RWPE1 (cell line): Measurements from ENCODE around the gene JSRP1.

Experiments
- CTCF ChIA-PET: fragments of 350-600 bp; sonication (Branson Sonifier 250); formaldehyde crosslinking; extraction: SDS; loops from one replicate; lab custom pipeline; 2021; lab: Yijun Ruan, JAX
- POLR2A ChIA-PET: fragments of 400-600 bp; formaldehyde crosslinking; extraction: SDS; loops from one replicate; lab custom pipeline; 2020; ENCODE audit warnings: antibody characterized with exemption; ENCODE audit not compliant: low non-redundant PET; lab: Yijun Ruan, JAX
- DNase-seq: peaks from one replicate; pipeline ENCODE4 v3.0.0; 2012; ENCODE audit warnings: low spot score
- H3K27ac ChIP-seq: fragments of 450-650 bp; 2 replicates; pipeline ENCODE4 v1.5.1; 2017
- TF ChIP-seq, protein P1 (sequence below): fragments of 450-650 bp; conservative IDR thresholded peaks from 2 replicates; pipeline ENCODE4 v1.5.1; 2017; ENCODE audit warnings: low read depth, mild to moderate bottlenecking

JSRP1 gene

DNA sequence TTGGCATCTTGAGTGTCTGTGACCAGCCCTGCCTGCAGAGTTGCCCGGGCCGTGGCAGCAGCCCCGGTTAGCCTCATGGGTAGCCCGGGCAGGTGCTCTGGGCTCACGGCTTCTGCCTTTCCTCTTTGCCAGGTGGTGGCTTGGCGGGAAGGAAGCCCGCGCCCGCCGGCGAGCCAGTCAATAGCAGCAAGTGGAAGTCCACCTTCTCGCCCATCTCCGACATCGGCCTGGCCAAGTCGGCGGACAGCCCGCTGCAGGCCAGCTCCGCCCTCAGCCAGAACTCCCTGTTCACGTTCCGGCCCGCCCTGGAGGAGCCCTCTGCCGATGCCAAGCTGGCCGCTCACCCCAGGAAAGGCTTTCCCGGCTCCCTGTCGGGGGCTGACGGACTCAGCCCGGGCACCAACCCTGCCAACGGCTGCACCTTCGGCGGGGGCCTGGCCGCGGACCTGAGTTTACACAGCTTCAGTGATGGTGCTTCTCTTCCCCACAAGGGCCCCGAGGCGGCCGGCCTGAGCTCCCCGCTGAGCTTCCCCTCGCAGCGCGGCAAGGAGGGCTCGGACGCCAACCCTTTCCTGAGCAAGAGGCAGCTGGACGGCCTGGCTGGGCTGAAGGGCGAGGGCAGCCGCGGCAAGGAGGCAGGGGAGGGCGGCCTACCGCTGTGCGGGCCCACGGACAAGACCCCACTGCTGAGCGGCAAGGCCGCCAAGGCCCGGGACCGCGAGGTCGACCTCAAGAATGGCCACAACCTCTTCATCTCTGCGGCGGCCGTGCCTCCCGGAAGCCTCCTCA lies 30.0 kb downstream of the JSRP1 start:
- ChIA-PET CTCF (interaction anchor here (0.6 to 0.9 kb wide), 2 partner anchors 10 to 28 kb away, joined by 5 to 8 read pairs; partner anchors contain the start of genes PLEKHJ1 and SF3A2), POLR2A (no interaction called here)
- peak overlapping the region; percentile 64 for H3K27ac ChIP-seq
- DNase-seq: no peak
- TF ChIP-seq, protein P1, sequence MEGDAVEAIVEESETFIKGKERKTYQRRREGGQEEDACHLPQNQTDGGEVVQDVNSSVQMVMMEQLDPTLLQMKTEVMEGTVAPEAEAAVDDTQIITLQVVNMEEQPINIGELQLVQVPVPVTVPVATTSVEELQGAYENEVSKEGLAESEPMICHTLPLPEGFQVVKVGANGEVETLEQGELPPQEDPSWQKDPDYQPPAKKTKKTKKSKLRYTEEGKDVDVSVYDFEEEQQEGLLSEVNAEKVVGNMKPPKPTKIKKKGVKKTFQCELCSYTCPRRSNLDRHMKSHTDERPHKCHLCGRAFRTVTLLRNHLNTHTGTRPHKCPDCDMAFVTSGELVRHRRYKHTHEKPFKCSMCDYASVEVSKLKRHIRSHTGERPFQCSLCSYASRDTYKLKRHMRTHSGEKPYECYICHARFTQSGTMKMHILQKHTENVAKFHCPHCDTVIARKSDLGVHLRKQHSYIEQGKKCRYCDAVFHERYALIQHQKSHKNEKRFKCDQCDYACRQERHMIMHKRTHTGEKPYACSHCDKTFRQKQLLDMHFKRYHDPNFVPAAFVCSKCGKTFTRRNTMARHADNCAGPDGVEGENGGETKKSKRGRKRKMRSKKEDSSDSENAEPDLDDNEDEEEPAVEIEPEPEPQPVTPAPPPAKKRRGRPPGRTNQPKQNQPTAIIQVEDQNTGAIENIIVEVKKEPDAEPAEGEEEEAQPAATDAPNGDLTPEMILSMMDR: no peak

DNA sequence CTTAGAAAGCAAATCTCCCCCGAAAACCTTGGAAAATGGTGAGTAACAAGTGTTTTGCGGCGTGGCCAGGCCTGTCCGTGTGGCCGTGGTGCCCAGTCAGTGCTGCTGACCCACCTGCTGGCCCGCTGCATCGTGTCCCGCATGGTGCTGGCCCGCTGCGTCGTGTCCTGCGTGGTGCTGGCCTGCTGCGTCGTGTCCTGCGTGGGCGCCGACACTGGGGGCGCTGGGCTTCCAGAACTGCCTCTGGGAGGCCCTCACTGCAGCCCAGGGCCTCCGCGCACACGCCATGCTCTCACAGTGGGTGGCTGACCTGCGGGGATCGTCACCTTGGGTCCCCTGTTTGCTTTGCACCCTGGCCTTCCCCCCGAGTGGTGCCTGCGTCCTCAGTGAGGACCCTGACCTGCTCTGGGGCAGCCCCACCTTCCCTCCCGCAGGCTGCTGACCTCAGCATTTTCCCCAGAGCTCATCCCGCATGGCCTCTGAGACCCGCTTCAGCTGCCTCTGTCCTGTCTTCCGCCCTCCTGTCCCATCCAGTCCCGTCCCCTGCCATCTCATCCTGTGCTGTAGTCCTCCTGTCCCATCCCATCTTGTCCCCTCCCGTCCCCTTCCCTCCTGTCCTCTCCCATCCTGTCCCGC lies 30.7 kb downstream of the JSRP1 start:
- ChIA-PET CTCF (interaction anchor here (1.0 kb wide), 1 partner anchor 69 kb away, joined by 4 read pairs; no protein-coding TSS in a partner anchor), POLR2A (no interaction called here)
- no peak for DNase-seq
- TF ChIP-seq, protein P1: no peak
- H3K27ac ChIP-seq: peak overlapping the region; percentile 64

DNA sequence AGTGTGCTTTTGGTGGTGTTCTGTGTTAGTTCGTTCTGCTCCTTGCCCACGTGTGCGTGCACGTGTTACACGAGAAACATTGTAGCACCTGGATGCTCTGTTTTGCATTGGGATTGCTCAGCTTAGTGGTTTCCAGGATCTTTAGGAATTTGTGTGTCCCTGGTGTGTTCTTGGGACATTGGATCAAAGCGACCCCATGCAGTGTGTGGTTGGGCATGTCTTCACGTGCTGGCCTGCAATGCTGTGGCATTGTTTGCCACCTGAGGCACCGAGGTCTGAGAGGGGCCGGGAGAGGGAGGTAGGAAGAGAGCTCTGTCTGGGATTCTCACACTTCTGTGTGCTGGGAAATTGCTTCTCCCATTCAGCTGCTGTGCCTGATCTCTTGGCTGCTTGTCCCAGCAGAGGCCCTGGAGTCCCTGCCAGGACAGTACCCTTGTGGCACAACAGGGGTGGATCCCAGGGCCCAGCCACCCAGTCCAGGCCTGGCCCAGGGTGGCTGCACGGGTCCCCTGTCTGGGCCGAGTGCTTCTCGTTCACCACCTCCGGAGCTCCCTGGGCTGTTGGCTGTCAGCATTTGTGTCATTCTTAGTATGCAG lies 31.4 kb downstream of the JSRP1 start:
- TF ChIP-seq, protein P1: no peak
- no peak for DNase-seq
- H3K27ac ChIP-seq: peak overlapping the region; percentile 64
- ChIA-PET CTCF (interaction anchor here (1.0 kb wide), 1 partner anchor 69 kb away, joined by 4 read pairs; no protein-coding TSS in a partner anchor), POLR2A (no interaction called here)

DNA sequence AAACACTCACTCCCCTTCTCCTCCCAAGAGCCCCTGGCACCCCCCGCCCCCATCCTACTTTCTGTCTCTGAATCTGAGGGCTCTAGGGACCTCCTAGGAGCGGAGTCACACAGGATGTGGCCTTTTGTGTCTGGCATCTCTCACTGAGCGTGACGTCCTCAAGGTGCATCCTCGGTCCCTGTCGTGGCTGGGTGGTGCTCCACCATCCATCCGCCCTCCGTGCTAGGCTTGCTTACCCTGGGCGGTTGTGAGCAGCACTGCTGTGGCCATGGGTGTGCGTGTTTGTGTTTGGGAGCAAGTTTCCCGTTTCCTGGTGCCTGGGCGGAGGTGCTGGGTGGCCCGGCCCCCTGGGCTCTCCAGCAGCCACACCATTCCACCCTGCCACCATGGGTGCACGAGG lies 32.3 kb downstream of the JSRP1 start:
- TF ChIP-seq, protein P1: no peak
- peak overlapping the region; percentile 64; the same call in 1 of the 2 replicates for H3K27ac ChIP-seq
- CTCF ChIA-PET: no interaction called here
- no peak for DNase-seq
- POLR2A ChIA-PET: no interaction called here

DNA sequence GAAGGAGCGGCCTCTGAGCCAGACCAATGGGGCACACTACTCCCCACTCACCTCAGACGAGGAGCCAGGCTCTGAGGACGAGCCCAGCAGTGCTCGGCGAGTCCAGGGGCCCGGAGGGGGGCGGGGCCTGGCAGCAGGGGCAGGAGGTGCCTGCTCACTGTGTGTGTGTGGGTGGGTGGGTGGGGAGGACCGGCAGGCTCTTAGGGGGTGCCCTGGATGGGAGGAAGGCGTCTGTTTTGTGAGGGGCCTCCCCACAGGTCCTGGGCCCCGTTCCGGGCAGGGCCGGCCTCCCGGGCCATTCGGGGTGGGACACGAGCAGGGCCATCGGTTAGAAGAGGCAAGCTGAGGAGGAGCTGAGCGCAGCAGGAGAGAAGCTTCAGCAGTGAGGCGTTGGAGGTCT lies 32.8 kb downstream of the JSRP1 start:
- POLR2A ChIA-PET: no interaction called here
- DNase-seq: no peak
- CTCF ChIA-PET: no interaction called here
- H3K27ac ChIP-seq: 0 out of 2 replicates have a peak overlapping the region, but pooled peaks have one; percentile 64
- TF ChIP-seq, protein P1: no peak

DNA sequence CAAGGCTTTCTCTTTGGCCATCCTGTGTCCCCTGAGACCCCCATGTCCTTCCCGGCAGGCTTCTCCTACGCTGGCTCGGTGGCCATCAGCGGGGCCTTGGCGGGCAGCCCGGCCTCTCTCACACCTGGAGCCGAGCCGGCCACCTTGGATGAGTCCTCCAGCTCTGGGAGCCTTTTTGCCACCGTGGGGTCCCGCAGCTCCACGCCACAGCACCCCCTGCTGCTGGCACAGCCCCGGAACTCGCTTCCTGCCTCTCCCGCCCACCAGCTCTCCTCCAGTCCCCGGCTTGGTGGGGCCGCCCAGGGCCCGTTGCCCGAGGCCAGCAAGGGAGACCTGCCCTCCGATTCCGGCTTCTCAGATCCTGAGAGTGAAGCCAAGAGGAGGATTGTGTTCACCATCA lies 34.3 kb downstream of the JSRP1 start:
- POLR2A ChIA-PET: no interaction called here
- no peak for DNase-seq
- CTCF ChIA-PET: no interaction called here
- TF ChIP-seq, protein P1: no peak
- H3K27ac ChIP-seq: peak overlapping the region; percentile 18; the same call in 1 of the 2 replicates
